Fibroblast of skin of left quadriceps (primary cell): ENCODE data around the gene SLC37A1.

Experiments
- DNase-seq, 2 experiments: peaks; one replicate each; pipeline ENCODE4 v3.0.0-alpha.2; 2013; ENCODE audit warnings: low read depth in 2 of 2

The SLC37A1 gene

GRCh38 chr21:42479582-42479981 is 34.1 kb upstream of the SLC37A1 start:
- DNase-seq = no peak

- no peak for DNase-seq
Observed at GRCh38 chr21:42480736-42481135, 32.9 kb upstream of the SLC37A1 start.

DNA sequence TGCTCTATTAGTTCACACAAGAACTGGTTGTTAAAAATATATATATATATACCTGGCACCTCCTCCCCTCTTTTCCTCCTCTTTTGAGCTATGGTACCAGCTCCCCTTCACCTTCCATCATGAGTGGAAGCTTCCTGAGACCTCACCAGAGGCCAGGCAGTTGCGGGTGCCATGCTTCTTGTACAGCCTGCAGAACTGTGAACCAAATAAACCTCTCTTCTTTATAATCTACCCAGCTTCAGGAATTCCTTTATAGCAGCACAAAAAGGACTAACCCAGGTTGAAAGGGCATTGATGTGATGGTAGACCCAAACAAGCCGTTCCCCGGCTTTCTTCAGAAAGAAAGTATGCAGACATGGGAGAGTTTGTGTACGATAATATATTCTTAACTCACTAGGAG is 32.5 kb upstream of the SLC37A1 start:
- no peak for DNase-seq

DNA sequence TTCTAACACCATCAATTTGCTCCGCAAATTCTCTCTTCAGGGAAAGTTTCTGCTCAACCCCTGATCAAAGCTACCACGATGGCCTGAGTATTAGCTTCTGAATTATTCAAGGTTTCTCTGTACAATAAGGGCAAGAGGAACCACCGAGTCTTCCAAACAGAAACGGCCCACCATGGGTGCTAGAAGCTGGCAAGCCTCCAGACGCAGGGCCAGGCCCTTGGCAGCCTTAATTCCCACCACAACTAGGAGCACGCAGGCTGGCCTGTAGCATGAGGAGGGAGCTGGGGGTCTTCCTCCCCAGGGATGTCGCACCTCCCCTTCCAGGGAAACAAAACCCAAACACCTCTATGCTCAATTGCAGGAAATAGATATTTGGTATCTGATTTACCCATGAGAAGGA is 28.7 kb upstream of the SLC37A1 start:
- no peak for DNase-seq

GRCh38 chr21:42486072-42486471 is 27.6 kb upstream of the SLC37A1 start:
- no peak for DNase-seq

- no peak for DNase-seq
Observed at GRCh38 chr21:42486531-42486930, 27.1 kb upstream of the SLC37A1 start.

DNA sequence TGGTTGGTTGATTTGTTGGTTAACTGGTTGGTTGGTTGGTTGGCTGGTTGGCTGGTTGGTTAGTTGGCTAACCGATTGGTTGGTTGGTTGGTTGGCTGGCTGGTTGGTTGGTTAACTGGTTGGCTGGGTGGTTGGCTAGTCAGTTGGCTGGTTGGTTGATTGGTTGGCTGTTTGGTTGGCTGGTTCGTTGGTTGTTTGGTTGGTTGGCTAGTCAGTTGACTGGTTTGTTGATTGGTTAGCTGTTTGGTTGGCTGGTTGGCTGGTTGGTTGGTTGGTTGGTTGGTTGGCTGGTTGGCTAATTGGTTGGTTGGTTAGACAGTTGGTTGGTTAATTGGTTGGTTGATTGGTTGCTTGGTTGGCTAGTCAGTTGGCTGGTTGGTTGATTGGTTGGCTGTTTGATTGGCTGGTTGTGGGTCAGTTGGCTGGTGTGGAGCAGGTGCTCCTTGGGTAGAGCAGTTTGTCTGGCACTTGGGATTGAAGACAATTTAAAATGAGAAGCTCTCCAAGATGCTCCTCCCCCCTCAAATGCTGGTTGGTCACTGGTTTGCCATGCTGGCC is 24.6 kb upstream of the SLC37A1 start:
- no peak for DNase-seq

GRCh38 chr21:42489991-42490390 is 23.7 kb upstream of the SLC37A1 start:
- no peak for DNase-seq

- no peak for DNase-seq
Observed at GRCh38 chr21:42490720-42491119, 22.9 kb upstream of the SLC37A1 start.

GRCh38 chr21:42491328-42491727 is 22.3 kb upstream of the SLC37A1 start:
- no peak for DNase-seq

- no peak for DNase-seq
Observed at GRCh38 chr21:42492201-42492600, 21.5 kb upstream of the SLC37A1 start.

GRCh38 chr21:42493109-42494060 is 20.3 kb upstream of the SLC37A1 start:
- no peak for DNase-seq

DNA sequence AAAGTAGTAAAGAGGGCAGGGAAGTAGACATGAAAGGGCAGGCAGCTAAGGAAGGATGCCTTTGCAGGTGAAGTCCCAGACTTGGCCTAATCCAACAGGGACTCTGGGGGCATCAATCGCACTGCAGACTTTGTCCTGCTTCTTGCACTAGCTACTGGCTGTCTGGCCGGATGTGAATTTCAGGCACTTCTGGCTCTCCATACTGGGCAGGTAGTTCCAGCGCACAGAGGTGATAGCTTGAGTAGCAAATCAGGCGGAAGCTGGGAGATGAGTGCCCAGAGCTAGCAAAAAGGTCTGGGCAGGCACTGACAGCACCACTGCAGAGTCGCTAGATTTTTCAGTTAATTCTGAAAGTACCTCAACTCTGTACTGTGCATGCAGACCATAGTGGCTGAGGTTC is 18.6 kb upstream of the SLC37A1 start:
- no peak for DNase-seq

DNA sequence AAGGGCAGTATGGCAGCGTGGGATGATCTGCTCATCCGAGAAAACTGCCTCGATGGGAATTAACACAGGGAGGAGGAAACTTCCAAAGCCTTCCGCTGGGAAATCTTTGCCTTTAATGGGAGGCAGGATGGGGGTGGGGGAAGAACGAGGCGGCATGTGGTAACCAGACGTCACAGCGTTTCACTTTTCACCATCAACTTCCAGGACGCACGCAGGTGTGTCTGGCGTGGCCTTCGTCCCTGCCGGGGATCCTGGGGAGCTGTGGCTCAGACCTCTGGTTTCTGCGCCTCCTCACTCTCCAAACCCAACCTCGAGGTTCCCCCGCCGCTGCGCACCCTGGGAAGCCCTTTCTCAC is 17.9 kb upstream of the SLC37A1 start:
- no peak for DNase-seq

DNA sequence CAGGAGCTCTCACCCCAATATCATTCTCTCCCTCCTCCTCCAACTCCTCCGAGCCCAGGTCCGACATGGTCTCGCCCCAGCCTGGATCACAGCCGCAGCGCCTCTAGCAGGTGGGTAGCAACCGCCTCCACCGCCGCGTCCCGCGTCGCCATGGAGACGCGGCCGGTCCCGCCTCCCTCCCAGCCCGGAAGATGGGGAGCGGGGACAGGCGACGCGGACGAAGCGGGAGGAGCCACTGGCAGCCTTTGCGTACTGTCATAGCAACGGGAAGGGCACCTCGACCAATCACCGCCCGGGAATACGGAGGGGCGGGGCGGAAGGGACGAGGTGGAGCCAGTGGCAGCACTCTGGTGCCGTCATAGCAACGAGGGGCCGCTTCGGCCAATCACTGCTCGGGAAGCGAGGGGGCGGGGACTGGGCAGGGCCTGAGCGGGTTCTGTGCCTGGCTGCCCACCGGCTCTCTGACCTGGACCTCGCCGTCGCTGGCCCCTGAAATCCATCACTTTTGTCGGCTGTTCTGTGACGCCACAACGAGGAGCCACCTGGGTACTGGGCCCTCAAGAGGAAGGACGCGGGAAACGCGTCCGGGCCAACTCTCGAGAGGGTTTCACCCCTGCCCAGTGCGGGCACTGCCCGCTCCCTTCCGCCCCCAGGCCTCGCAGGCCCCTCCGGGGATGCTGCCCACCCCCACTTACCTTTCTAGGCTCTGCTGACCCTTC is 17.4 kb upstream of the SLC37A1 start, which contains the start of gene RSPH1:
Gene RSPH1 (minus strand): TSS at position 105 of the 719 bp plus-strand sequence. CDS start 38 bp downstream, at position 67.
- DNase-seq = peak; percentile 94 to 95

DNA sequence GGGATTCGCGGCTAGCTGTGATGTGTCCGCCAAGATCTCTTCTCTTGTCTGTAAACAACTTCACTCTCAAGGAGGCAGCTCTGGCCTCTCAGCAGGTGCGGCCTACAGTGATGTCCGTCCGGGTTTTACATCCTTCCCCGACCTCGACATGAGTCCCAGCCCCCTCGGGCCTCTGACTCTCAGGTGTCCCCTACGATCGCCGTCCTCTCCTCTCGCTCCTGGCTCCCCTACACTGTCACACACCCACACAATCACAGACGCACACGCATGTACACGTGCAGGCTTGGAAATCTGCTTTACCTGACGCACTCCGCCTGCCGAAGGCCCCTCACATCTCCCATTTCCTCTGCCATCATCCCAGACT is 16.8 kb upstream of the SLC37A1 start:
- DNase-seq = no peak

DNA sequence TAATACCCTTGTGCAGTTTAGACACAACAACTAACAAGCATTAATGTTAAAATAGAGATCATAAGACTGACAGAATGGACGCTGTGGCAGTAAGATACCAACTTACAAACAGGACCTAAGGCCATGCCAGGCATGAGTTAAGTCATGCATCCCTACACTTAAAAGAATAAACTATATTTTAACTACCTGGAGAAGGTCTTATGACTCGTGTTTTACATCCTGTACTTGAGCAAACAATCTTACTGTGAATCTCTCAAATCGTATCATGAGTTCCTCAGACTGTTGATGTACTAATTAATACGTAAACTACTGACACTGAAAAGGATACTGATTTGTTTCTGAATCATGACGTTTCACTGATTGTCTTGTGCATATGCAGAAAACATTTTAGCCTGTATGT is 15.6 kb upstream of the SLC37A1 start:
- no peak for DNase-seq

DNA sequence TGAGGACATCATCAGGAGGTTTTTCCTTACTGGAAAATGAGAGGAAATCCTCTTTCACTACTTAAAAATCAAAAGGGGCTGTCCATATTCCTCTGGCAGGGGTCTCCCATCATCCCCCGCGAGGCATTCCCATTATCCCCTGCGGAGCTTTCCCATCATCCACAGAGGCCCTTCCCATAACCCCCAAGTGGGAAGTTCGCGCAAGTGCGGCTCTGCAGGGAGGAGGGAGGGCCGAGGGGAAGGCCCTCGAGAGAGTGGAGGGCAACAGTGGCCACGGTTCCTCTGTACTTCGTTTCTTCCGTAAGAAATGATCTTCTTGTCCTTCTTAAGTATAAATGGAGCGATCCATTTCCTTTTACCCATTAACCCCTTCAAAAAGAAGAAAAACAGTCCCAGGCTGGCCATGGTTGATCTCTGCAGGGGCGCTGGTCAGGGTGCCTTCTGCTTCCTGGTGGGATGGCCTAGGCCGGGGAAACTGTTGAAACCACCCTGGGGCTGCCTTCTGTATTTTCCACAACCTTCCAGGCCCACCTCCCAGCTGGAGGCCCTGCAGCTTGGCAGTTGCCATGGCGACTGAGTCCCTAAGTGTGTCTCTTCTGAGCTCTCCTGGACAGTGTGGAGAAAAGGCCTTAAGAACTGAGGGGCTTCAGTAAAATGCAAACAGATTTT is 14.1 kb upstream of the SLC37A1 start:
- DNase-seq = no peak

- no peak for DNase-seq
Observed at GRCh38 chr21:42500225-42500624, 13.4 kb upstream of the SLC37A1 start.

DNA sequence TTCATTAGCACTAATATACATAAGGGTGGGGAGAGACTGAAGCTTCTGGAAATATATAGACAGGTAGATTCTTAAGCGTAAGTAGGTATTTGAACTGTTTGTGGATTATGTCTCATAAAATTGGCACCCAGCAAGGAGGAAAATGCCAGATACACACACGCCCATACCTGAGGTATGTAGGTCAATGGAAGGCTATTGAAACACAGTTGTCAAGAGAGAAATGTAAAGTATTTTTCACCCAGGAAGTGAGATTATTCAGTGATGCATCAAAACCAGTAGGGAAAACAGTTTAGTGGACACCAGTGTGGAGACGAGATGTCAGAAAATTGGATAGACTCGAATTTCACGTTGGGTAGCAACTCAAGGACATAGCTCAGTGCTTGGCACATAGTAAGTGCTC is 12.9 kb upstream of the SLC37A1 start:
- no peak for DNase-seq

DNA sequence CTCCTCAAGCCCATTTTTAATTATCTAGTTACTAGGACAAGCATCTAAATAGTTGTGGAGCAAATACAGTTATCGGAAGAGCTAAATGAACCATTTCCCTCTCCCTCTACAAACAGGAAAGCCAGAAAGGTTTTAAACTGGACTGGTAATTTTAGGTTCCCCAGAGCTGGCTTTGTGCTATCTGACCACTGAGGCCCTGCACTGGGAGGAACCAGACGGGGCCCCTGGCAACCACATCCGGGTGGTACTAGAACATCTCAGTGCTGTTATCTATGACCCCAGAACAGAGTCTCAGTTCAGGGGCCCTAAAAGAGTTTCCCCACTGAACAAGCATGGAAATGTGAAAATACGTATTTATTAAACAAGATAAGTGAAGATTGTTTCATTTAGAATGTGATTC is 9.9 kb upstream of the SLC37A1 start:
- no peak for DNase-seq

- no peak for DNase-seq
Observed at GRCh38 chr21:42505090-42505726, 8.4 kb upstream of the SLC37A1 start.
